Ovary (tissue), 3 donors: ENCODE data around the gene SEZ6L2.

ENCODE experiments used
- EP300 ChIP-seq: sonication (generic); formaldehyde crosslinking; IDR thresholded peaks from one replicate; pipeline ENCODE4 v1.6.1; 2017; ENCODE audit warnings: antibody characterized with exemption
- POLR2A ChIP-seq: fragments of 450-650 bp; IDR thresholded peaks from one replicate; pipeline ENCODE4 v1.6.1; 2017; ENCODE audit warnings: antibody characterized with exemption, mild to moderate bottlenecking, moderate library complexity
- TF ChIP-seq, protein P1 (sequence below), 3 donors: fragments of 450-650 bp in 2 of 3; fragments of 200-600 bp in 1 of 3; IDR thresholded peaks; one replicate each; pipeline versions ENCODE4 v1.5.1 to v1.8.0; 2016 to 2022; ENCODE audit warnings: antibody characterized with exemption in 3 of 3, mild to moderate bottlenecking in 1 of 3
- donor health status: DM: no; HTN: no; CAD: no.

GRCh38 chr16:29910819-29911675 lies 11.7 kb upstream of the SEZ6L2 start:
- TF ChIP-seq, protein P1, sequence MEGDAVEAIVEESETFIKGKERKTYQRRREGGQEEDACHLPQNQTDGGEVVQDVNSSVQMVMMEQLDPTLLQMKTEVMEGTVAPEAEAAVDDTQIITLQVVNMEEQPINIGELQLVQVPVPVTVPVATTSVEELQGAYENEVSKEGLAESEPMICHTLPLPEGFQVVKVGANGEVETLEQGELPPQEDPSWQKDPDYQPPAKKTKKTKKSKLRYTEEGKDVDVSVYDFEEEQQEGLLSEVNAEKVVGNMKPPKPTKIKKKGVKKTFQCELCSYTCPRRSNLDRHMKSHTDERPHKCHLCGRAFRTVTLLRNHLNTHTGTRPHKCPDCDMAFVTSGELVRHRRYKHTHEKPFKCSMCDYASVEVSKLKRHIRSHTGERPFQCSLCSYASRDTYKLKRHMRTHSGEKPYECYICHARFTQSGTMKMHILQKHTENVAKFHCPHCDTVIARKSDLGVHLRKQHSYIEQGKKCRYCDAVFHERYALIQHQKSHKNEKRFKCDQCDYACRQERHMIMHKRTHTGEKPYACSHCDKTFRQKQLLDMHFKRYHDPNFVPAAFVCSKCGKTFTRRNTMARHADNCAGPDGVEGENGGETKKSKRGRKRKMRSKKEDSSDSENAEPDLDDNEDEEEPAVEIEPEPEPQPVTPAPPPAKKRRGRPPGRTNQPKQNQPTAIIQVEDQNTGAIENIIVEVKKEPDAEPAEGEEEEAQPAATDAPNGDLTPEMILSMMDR (IDR thresholded peaks at IDR 0.05) = no peak
- no peak for TF ChIP-seq EP300
- TF ChIP-seq POLR2A = no peak
